CD4-positive, alpha-beta T cell treated with Interleukin-12 subunit alpha and Interleukin-12 subunit beta, for 1 hour (primary cell): Measurements from ENCODE around the gene KPNA1.
"Not testable (repeated sequence)": the region's sequence is repeated elsewhere in the genome, so short reads cannot be mapped to it uniquely, and the experiment has no call there.

Experiments
- DNase-seq: peaks from one replicate; pipeline ENCODE4 v3.0.0-alpha.2; 2020

Gene KPNA1

DNA sequence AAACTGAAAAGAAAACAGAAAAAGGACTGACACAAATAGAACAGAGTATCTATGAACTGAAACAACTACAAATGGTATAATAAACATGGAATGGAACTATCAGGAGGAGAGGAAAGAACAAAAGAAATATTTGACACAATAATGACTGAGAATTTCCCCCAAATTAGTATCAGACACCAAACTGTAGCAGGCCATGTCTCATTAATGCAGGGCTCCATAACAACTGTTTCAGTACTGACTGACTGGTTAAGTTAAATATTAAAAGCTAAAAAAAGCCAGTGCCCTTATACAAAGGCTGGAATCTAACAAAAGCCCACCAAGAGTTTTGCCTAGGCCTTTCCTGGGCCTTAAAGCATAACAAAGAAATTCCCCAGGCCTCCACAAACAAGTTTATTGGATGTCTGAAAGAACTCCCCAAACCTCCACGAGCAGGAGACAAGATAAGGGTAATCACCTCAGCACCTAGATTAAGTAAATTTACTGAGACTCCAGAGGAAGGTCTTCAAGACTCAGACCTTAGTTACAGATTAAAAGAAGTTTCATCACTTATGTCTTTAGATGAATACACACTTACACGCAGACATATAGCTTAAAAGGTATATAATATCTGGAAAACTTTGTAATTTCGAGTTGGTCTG lies 45.7 kb downstream of the KPNA1 start:
- no peak for DNase-seq

DNA sequence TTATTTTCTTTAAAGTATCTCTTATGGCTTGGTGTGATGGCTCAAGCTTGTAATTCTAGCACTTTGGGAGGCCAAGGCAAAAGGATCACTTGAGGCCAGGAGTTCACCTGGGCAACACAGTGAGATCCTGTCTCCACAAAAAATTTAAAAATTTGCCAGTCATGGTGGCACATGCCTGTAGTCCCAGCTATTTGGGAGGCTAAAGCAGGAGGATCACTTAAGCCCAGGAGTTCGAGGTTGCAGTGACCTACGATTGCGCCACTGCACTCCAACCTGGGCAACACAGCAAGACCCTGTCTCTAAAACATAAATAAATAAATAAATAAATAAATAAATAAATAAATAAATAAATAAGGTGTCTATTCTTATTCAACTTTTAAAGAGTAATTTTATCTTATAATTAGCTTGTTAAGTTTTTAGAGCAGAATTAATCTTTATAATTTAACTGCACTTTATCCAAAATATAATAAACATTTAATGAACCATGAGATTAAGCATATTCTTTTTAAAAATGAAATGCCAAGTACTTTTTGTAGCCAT lies 48.0 kb downstream of the KPNA1 start:
- DNase-seq, result no peak

DNA sequence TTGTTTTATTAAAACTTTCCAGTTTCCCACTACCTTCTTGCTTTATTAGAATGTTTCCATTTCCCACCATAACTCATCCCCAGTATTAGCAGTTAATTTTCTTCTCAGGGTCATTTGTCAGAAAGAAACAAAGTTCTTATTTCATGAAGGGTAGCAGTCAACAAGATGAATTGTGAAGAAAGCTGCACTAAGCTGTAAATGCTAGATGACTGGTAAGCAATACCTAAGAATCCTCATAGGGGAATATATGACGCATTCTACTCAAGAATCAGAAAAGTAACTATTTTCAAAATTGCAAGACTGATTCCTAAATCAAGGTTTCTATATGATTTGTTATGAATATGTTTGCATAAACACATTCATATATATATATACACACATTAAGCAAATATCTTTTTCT lies 50.1 kb downstream of the KPNA1 start:
- DNase-seq, result no peak

DNA sequence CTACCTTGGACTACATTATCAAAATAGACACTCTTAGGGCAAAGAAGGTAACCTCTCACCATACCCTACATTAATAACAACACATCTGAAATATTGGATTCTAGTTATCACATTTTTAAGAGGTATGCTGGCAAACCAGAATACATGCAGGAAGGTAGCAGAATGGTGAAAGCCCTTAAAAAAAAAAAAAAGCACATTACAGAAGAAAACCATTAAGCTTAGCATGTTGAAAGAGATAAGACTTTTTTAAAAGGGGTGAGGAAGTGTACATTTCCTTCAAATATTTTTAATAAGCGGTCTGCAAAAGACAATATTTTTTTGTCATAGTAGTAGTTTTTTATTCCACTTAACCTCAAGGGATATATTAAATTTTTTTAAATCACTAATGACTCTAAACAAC lies 52.3 kb downstream of the KPNA1 start:
- no peak for DNase-seq

DNA sequence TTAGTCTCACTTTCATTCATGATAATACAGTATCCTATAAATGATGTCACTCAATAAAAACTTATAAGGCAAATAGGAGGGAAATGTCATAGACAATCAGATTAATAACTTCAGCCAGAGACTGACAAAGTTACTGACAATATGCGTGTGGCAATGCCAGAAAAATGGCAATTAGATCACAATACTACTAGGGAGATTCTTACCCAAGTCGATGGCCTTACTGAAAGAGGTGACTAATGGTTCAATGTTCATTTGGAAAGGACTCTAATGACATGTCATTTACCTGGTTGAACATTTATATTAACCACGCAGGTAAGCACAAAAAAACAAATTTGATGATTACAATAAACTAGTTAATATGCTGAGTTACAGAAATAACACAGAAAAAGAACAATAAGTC lies 52.9 kb downstream of the KPNA1 start:
- no peak for DNase-seq

DNA sequence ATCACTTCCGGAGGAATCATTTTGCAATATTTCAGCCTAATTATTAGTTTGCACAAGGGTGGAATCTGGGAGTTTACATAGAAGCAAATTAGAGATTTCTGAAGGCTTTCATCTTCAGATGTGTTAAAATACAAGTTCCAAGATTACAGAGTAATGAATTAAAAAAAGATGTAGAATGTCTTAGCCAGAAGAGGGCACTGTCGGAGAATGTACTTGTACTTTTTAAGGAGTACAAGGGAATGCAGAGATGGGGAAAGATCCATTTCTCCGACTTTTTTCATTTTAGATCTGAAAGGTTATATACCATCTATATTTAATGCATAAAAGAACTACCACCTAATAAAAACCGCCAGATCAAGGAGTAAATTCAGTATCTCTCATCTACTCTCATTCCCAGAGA lies 55.7 kb downstream of the KPNA1 start:
- DNase-seq, result no peak

DNA sequence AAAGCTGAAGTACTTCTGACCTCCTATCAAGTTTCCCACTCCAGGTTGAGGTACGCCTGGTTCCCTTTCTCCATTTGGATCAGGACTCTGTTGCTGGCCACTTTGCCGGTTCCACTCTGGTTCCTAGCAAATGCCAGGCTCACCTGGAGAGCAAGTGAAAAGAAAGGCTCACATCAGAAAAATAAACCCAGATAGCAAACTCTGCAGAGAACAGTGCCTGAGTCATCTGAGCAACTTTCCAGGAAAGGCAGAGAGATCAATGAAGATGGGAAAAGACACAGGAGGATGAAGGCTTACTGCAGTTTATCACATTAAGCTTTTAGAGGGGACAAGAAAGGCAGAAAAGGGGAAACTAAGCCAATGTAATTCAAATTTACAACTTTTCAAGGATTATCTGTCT lies 57.0 kb downstream of the KPNA1 start:
- DNase-seq, result no peak

DNA sequence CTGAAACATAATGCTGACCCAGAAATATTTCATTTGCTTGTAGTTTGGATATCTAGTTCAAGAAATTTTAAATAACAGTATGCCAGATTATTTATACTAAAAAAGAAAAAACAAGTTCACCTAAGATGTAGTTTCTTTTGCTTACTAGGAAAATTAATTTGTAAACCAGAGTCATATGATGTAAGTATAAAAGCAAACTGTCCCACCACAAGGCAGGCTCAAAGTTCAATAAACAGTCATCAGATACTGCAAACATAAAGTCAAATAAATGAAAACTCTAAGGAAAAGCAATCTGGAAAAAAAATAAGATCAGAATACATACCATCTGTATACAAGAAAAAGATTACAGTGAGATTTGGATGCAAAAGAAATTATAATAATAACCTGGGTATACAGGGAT lies 58.7 kb downstream of the KPNA1 start:
- DNase-seq, result no peak

DNA sequence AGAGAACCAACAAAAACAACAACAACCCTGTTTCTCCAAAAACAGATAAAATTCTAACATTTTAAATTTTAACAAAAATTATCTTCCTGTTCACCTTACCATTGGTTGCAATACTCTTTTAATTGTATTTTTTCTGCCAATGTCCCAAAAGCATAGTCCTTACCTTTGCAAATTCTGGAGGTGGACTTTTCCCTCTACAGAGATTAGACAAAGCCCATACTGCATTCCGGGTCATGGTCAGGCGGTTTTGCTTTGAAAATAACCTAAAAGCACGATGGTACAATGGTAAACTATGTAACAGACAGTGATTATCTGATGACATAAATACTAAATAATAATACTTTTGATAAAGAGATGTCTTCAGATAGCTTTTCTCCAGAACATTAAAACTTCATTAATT lies 63.4 kb downstream of the KPNA1 start:
- no peak for DNase-seq

DNA sequence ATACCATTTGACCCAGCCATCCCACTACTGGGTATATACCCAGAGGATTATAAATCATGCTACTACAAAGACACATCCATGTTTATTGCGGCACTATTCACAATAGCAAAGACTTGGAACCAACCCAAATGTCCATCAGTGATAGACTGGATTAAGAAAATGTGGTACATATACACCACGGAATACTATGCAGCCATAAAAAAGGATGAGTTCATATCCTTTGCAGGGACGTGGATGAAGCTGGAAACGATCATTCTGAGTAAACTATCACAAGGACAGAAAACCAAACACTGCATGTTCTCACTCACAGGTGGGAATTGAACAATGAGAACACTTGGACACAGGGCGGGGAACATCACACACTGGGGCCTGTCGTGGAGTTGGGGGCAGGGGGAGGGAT lies 66.5 kb downstream of the KPNA1 start:
- not testable (repeated sequence) for DNase-seq

DNA sequence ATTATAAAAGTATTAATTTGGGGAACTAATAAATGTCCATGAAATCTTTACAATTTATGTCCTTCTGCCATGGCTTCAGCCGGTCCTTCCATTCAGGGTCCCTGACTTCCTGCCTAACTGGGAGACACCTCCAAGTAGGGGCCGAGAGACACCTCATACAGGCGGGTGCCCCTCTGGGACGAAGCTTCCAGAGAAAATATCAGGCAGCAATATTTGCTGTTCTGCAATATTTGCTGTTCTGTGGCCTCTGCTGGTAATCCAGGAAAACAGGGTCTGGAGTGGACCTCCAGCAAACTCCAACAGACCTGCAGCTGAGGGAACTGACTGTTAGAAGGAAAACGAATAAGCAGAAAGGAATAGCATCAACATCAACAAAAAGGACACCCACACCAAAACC lies 70.2 kb downstream of the KPNA1 start:
- DNase-seq, result not testable (repeated sequence)

DNA sequence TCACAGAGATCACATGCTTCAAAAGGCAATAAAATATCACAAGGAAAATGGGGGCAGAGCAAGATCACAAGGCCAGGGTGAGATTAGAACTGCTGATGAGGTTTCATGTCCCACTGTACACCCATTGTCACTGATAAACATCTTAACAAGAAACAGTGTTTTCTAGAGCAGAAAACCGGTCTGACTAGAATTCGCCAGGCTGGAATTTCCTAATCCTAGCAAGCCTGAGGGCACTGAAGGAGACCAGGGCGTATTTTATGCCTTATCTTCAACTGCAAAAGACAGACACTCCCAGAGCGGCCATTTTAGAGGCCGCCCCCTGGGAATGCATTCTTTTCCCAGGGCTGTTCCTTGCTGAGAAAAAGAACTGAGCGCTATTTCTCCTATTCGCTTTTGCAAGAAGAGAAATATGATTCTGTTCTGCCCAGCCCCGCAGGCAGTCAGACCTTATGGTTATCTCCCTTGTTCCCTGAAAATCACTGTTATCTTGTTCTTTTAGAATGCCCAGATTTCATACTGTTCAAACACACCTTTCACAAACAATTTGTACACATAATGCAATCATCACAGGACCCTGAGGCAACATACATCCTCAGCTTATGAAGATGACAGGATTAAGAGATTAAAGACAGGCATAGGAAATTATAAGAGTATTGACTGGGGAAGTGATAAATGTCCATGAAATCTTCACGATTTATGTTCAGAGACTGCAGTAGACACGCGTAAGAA lies 70.8 kb downstream of the KPNA1 start:
- not testable (repeated sequence) for DNase-seq

DNA sequence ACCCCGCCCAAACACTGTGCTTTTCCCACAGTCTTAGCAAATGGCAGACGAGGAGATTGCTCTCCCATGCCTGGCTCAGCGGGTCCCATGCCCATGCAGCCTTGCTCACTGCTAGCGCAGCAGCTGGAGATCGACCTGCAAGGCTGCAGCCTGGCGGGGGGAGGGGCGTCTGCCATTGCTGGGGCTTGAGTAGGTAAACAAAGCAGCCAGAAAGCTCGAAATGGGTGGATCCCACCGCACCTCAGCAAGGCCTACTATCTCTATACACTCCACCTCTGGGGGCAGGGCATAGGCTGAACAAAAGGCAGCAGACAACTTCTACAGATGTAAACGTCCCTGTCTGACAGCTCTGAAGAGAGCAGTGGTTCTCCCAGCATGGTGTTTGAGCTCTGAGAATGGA lies 71.6 kb downstream of the KPNA1 start:
- DNase-seq, result no peak

DNA sequence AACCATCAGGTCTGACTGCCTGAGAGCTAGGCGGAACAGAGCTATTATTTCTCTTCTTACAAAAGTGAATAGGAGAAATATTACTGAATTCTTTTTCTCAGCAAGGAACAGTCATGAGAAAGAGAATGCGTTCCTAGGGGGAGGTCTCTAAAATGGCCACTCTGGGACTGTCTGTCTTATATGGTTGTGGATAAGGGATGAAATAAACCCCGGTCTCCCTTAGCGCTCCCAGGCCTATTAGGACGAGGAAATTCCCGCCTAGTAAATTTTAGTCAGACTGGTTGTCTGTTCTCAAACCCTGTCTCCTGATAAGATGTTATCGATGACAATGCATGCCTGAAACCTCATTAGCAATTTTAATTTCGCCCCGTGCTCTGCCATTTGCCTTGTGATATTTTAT lies 78.8 kb downstream of the KPNA1 start:
- no peak for DNase-seq

DNA sequence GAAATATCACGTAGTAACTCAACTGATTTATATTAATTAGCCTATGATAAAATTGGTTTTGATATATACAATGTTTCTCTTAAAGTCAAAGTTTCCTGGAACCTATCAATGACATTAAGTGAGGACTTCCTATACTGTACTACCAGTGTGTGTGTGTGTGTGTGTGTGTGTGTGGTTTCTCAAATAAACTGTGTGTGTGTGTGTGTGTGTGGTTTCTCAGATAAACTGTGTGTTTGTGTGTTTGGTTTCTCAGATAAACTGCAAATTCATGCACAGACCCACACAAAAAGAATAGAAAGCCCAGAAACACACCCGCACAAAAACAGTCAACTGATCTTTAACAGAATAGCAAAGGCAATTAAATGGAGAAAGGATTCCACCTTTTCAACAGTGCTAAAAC lies 84.4 kb downstream of the KPNA1 start:
- DNase-seq, result no peak

DNA sequence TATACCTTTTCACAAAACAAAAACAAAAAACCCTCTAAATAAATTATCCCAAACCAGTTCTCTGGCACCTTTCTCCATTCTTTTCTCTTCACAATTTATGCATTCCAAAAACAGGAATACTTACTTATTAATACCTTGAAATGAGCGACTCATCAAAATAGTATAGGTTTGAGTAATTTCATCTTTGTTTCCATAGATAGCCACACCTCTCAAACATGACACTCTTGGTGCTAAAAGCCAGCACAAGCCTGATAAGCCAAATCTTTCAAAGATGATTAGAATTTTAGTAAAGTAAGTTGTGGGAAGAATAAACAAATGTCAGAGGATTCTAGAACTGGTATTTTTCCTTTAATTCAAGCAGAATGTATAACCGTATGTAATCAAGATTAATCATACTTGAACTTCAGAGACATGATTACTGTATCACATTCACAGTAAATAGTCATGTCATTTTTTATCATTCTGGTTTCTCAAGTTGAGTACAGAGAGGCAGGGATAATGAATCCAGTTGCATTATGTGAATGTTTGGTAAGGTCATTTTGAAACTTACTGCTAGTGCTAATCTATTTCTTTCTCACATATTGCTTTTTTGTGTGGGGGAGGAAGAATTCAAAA lies 86.8 kb downstream of the KPNA1 start:
- no peak for DNase-seq

DNA sequence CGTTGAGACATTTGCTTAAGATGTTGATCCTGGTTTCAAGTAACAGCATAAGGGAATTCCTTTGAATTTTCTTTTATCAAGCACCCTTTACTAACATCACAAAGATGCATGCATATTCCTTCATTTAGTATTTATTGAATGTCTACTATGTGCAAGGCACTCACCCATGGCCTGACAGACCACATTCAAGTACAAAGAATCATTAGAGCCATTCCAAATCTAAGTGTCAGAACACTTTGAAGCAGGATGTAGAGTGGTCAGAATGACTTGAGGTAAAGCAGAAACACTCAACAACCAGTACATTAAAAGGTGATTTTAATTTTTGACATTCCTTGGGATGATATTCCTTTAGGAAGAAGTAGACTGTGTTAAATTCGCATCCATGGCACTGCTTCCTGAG lies 92.9 kb downstream of the KPNA1 start:
- no peak for DNase-seq

DNA sequence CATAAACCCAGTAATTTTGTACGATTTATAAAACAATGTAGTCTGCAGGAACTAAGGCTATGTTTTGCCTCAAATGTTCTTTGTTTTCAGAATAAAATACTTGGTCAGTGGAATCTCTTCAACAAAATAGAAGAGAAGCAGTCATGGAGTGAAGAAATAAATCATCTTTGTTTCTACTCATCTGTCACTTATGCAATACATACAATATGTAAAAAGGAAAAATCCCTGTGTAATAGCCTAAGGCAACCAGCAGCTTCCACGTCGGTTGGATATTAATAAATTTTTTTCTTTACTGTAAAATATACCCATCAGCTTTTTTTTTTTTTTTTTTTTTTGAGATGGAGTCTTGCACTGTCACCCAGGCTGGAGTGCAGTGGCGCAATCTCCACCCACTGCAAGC lies 93.6 kb downstream of the KPNA1 start:
- DNase-seq, result no peak

DNA sequence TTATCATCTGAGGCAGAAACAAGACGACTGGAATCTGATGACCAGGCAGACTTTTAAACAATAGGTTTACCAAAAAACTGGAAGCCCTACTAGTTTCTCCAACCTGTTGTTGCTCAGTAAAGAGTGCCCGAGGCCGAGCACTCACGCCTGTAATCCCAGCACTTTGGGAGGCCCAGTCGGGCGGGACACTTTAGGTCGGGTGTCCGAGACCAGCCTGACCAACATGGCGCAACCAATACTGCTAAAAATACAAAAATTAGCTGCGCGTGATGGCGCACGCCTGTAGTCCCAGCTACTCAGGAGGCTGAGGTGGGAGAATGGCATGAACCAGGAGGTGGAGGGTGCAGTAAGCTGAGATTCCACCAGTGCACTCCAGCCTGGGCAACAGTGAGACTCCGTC lies 97.8 kb downstream of the KPNA1 start:
- no peak for DNase-seq

DNA sequence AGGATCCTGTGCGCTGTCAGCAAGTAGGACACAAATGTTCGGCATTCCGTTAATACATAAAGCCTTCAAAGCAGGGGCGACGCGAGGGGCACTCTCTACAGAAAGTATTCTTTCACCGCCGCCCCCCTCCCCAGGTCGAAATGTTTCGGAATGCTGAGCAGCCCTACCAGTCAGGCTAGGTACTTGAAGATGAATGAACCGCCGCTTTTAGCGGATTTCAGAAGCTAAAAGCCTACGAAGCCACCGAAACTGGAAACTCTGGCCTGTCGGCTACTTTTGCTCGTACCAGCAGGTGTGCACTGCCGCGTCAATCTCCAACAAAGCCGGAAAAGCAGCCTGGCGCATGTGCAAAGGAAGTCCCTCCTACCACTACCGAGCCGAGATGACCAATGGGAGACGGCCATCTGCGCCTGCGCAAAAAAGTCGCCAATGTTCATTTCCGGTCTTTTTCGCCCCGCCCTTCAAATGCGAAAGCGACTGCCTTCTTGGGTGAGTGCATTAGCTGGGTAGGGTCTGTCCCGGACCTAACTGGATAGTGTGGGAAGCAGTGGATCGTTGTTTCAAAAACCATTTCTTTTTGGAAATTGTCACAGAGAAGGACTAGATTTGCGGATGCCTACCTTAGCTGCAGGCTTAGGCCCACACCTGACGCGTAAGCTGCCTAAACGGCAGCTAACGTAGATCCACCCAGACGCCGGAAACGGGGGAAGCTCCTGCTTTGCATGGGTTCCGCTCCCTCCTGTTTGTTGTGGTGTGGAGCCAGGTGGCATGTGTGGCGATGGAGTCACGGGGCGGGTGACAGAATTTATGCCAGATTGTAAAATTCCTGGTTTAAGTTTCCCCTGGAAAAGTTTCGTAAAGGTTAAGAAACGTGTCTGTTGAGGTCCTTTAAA lies 98.7 kb downstream of the KPNA1 start, which contains the start of gene WDR5B:
Gene WDR5B (minus strand): TSS at position 301 of the 893 bp plus-strand sequence. CDS start 534 bp downstream, outside the sequence.
- DNase-seq, result peak; percentile 98

DNA sequence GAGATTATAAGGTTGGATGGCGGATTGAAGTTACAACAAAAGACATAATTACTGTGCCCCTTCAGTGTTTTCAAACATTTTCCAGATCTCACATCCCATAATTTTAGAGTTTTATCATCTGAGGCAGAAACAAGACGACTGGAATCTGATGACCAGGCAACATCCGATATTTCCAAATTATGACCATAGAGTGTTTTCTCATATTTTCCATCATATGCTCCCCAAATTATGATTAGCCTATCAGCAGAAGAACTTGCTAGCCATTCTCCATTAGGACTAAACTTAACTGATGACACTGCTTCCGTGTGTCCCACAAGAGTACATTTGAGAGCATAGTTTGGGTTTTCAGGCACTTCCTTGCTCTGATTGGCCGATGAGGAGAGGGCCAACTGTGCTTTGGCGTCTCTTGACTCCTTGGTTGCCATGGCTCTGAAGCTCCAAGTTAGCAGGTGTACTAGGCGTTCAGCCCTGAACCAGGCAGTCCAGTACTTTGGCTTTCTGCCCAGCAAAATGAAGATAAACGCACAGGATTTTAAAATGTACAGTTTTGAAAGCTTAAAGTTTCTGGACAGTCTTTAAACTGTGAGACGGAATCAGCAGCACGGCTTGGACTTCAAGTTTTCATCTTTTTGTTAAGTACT lies 99.5 kb downstream of the KPNA1 start:
- DNase-seq, result peak; percentile 66

DNA sequence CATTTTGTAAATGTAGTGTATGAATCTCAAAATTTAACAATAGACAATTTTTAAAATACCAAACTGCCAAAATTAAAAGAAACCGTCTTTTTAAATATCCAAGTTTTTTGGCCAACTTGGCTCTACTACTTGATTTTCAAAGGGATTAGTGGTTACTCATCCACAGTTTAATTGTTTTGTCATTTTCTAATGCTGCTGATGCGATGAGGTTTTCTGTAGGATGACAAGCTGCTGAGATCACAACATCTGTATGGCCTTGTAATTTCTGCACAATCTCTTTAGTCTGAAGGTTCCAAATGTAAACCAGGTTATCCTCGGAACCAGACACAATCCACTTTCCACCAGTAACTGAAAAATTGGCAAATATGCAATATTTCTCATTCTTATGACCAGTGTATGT lies 100.3 kb downstream of the KPNA1 start:
- no peak for DNase-seq

DNA sequence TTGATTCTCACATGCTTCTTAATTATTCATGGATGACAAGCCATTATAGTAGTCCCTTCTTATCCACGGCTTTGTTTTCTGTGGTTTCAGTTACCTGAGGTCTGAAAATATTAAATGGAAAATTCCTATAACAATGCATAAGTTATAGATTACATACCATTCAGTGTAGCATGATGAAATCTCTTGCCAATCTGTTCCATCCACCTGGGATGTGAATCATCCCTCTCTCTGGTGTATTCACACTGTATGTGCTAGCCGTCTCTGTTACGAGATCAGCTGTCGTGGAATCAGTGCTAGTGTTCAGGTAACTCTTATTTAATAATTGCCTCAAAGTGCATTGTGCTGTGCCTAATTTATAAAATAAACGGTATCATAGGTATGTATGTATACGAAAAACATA lies 104.1 kb downstream of the KPNA1 start:
- DNase-seq, result no peak
